G401.6 (cell line): ENCODE measurements around the gene NPAS2.

Experiments used
- FAIRE-seq: peaks from 2 replicates; lab custom pipeline; 2012; peaks lifted over from hg19 to GRCh38; lab: Jason Lieb, UNC

The NPAS2 gene

GRCh38 chr2:100882645-100883613, 63.0 kb downstream of the NPAS2 start:
- no peak for FAIRE-seq

GRCh38 chr2:100884145-100884621, 64.2 kb downstream of the NPAS2 start:
- FAIRE-seq: no peak

- FAIRE-seq: no peak
Measured at GRCh38 chr2:100886085-100886484, 66.1 kb downstream of the NPAS2 start.

GRCh38 chr2:100887039-100887578, 67.2 kb downstream of the NPAS2 start:
- no peak for FAIRE-seq

- no peak for FAIRE-seq
Measured at GRCh38 chr2:100887713-100888495, 68.0 kb downstream of the NPAS2 start.

GRCh38 chr2:100888601-100889000, 68.7 kb downstream of the NPAS2 start:
- FAIRE-seq: no peak

GRCh38 chr2:100889286-100889685, 69.3 kb downstream of the NPAS2 start:
- FAIRE-seq: no peak

- no peak for FAIRE-seq
Measured at GRCh38 chr2:100891906-100892642, 72.1 kb downstream of the NPAS2 start.

GRCh38 chr2:100893392-100894104, 73.6 kb downstream of the NPAS2 start:
- FAIRE-seq: no peak

GRCh38 chr2:100894105-100894795, 74.3 kb downstream of the NPAS2 start:
- FAIRE-seq: no peak

GRCh38 chr2:100894796-100895156, 74.8 kb downstream of the NPAS2 start:
- no peak for FAIRE-seq

GRCh38 chr2:100895402-100895801, 75.5 kb downstream of the NPAS2 start:
- FAIRE-seq: no peak

GRCh38 chr2:100895934-100896685, 76.2 kb downstream of the NPAS2 start:
- no peak for FAIRE-seq

- no peak for FAIRE-seq
Measured at GRCh38 chr2:100898035-100898665, 78.2 kb downstream of the NPAS2 start.

- FAIRE-seq: no peak
Measured at GRCh38 chr2:100900156-100900795, 80.3 kb downstream of the NPAS2 start.

- no peak for FAIRE-seq
Measured at GRCh38 chr2:100902817-100903405, 83.0 kb downstream of the NPAS2 start.

GRCh38 chr2:100903534-100904258, 83.8 kb downstream of the NPAS2 start:
- FAIRE-seq: no peak
